ENCODE data around the gene KSR1.
A peak's percentile ranks its signal among the peaks of the same experiment; 100 is the strongest.

The KSR1 gene

GRCh38 chr17:27558341-27558740, 102.1 kb downstream of the KSR1 start:
- DNase-seq, result peak; percentile 99

- DNase-seq, result peak; percentile 91
These were observed 102.7 kb downstream of the KSR1 start for GRCh38 chr17:27558842-27559505.

- peak; percentile 91 for DNase-seq
These were observed 103.5 kb downstream of the KSR1 start for GRCh38 chr17:27559506-27560481.

GRCh38 chr17:27560668-27561067, 104.4 kb downstream of the KSR1 start:
- peak; percentile 59 for DNase-seq

GRCh38 chr17:27562777-27563455, 106.7 kb downstream of the KSR1 start:
- DNase-seq, result no peak

GRCh38 chr17:27563532-27563931, 107.3 kb downstream of the KSR1 start:
- no peak for DNase-seq

- no peak for DNase-seq
These were observed 108.2 kb downstream of the KSR1 start for GRCh38 chr17:27564463-27564862.

- DNase-seq, result no peak
These were observed 109.8 kb downstream of the KSR1 start for GRCh38 chr17:27565874-27566670.

- peak; percentile 72 for DNase-seq
These were observed 110.7 kb downstream of the KSR1 start for GRCh38 chr17:27566671-27567562.

GRCh38 chr17:27567563-27567859, 111.3 kb downstream of the KSR1 start:
- DNase-seq, result no peak

GRCh38 chr17:27568216-27568615, 112.0 kb downstream of the KSR1 start:
- no peak for DNase-seq

- DNase-seq, result no peak
These were observed 112.6 kb downstream of the KSR1 start for GRCh38 chr17:27568811-27569210.

GRCh38 chr17:27569257-27569722, 113.0 kb downstream of the KSR1 start:
- peak; percentile 67 for DNase-seq

- no peak for DNase-seq
These were observed 113.8 kb downstream of the KSR1 start for GRCh38 chr17:27569884-27570577.

- no peak for DNase-seq
These were observed 114.3 kb downstream of the KSR1 start for GRCh38 chr17:27570578-27570914.

GRCh38 chr17:27571563-27572352, 115.5 kb downstream of the KSR1 start:
- DNase-seq, result no peak

- DNase-seq, result no peak
These were observed 116.4 kb downstream of the KSR1 start for GRCh38 chr17:27572665-27573064.

- DNase-seq, result no peak
These were observed 117.3 kb downstream of the KSR1 start for GRCh38 chr17:27573548-27573947.

- DNase-seq, result peak; percentile 40
These were observed 117.8 kb downstream of the KSR1 start for GRCh38 chr17:27573971-27574525.

All from DMS53 (cell line).